ACC112 (cell line): ENCODE results near the gene FTCD.
"Not testable (repeated sequence)": the region's sequence is repeated elsewhere in the genome, so short reads cannot be mapped to it uniquely, and the experiment has no call there.

Source experiments
- H2AFZ ChIP-seq: fragments of 200-600 bp; sonication (generic); one replicate; pipeline ENCODE4 v1.6.0; 2017; ENCODE audit warnings: antibody characterized with exemption, low read length; ENCODE audit not compliant: unreplicated experiment
- H3K27ac ChIP-seq: fragments of 200-600 bp; sonication (generic); 2 replicates; pipeline ENCODE4 v1.5.1; 2014; ENCODE audit warnings: low read depth, mild to moderate bottlenecking, antibody characterized with exemption, low read length, moderate library complexity
- H3K27me3 ChIP-seq: fragments of 200-600 bp; sonication (generic); 2 replicates; pipeline ENCODE4 v1.6.1; 2014; ENCODE audit warnings: mild to moderate bottlenecking, antibody characterized with exemption, low read length, moderate library complexity, mixed read lengths; ENCODE audit not compliant: insufficient read depth
- H3K36me3 ChIP-seq: fragments of 200-600 bp; sonication (generic); 2 replicates; pipeline ENCODE4 v1.6.1; 2016; ENCODE audit warnings: mild to moderate bottlenecking, antibody characterized with exemption, low read length, moderate library complexity, mixed read lengths; ENCODE audit not compliant: insufficient read depth
- H3K4me1 ChIP-seq: fragments of 200-600 bp; sonication (generic); one replicate; pipeline ENCODE4 v1.6.1; 2016; ENCODE audit warnings: low read length, mixed read lengths; ENCODE audit not compliant: insufficient read depth, unreplicated experiment, control insufficient read depth
- H3K4me3 ChIP-seq: fragments of 200-600 bp; sonication (generic); 2 replicates; pipeline ENCODE4 v1.5.1; 2014; ENCODE audit warnings: mild to moderate bottlenecking, low read depth, low read length
- H3K79me2 ChIP-seq: fragments of 200-600 bp; sonication (generic); one replicate; pipeline ENCODE4 v1.6.0; 2016; ENCODE audit warnings: low read length; ENCODE audit not compliant: control insufficient read depth, unreplicated experiment, insufficient read depth

FTCD gene

DNA sequence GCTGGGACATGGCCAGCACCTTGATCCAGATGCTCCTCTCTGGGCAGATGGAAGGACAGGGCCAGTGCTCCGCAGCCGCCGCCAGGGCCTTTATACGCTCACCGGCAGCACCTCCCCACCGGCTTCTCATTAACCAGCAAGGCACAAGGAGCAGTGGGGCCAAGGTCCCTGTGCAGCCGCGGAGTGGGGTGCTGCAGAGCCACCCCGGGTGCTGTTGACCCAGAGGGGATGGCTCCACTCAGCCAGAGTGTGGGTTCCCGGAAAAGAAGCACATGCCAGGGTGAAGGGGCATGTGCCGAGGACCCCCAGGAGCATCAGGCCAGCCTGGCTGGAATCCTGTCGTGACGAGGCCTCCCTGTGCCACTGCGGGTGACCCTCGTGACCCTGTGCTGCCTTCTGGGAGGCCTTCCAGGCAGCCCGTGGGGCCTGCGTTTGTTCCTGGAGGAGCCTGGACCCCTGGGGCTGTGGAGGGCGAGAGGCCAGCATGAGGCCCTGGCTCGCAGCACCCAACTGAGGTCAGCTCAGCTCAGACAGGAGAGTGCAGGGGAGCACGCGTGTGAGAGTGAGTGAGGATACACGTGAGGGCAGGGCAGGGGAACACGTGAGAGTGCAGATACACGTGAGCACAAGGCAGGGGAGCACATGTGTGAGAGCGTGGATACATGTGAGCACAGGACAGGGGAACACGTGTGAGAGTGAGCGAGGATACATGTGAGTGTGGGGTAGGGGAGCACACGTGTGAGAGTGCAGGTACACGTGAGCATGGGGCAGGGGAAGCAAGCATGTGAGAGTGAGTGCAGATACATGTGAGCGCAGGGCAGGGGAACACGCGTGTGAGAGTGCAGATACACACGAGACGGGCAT lies at the start of gene FTCD:
Gene FTCD (minus strand): TSS at position 66 of the 864 bp plus-strand sequence. CDS start 56 bp downstream, at position 10.
- Histone ChIP-seq H3K36me3 (no peaks in the 10 kb centered on the region), H2AFZ (no peak within 1 kb of the TSS), H3K27ac (no peak within 1 kb of the TSS), H3K4me3 (no peak within 1 kb of the TSS), H3K79me2 (no peaks in the 10 kb centered on the region), H3K4me1 (peaks cover 10% of the 10 kb centered on the region), H3K27me3 (no peaks in the 10 kb centered on the region)

- H3K79me2 ChIP-seq = no peaks in the 10 kb centered on the region
- H3K36me3 ChIP-seq = no peaks in the 10 kb centered on the region; the same call in 1 of the 2 replicates
- H3K4me3 ChIP-seq = no peak overlapping the region
- H3K27ac ChIP-seq = no peak overlapping the region
- H3K27me3 ChIP-seq = no peaks in the 10 kb centered on the region
- H3K4me1 ChIP-seq = no peaks in the 10 kb centered on the region
- H2AFZ ChIP-seq = no peak overlapping the region
These were observed 49.8 kb upstream of the FTCD start for GRCh38 chr21:46205166-46205565.

DNA sequence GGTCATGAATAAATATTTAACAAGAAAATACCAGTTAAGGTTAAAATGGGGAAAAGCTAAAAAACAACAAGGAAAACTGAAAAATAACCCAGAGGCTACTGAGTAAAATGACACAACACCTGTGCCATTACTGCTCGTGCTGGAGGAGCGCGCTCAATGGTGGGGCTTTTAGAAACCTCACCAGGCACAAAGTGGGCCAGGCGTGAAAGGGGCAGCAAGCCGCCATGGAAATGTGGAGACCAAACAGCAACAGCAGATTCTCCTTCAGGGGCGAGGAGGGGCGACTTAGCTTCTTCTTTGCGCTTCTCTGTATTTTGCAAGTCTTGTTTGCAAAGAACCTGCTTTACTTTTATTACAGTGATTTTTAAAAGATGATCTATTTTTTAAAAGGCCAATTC lies 47.8 kb upstream of the FTCD start:
- Histone ChIP-seq H3K4me3 (no peak overlapping the region), H3K27ac (no peak overlapping the region), H3K79me2 (no peaks in the 10 kb centered on the region), H3K36me3 (peaks cover 11% of the 10 kb centered on the region), H2AFZ (no peak overlapping the region), H3K4me1 (no peaks in the 10 kb centered on the region), H3K27me3 (no peaks in the 10 kb centered on the region)

DNA sequence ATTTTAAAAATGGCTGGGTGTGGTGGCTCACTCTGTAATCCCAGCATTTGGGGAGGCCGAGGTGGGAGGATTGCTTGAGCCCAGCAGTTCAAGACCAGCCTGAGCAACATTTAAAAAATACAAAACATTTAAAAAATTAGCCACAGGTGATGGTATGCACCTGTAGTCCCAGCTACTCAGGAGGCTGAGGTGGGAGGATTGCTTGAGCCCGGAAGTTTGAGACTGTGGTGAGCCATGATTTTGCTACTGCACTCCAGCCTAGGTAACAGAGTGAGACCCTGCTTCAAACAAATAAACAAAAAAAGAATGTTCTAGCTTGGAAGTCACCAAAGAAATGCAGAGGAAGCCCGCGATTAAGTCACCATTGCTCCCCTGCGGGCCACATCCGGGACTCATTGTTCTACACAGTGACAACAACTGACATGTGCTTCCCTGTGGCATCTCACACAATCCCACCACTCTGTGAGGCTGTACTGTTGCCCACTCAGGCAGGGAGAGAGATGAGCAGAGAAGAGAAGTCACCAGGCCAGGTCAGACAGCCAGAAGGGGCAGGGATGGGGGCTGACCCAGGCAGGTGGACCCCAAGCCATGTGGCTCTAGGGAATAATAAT lies 47.3 kb upstream of the FTCD start:
- peaks cover 11% of the 10 kb centered on the region for H3K36me3 ChIP-seq
- no peaks in the 10 kb centered on the region for H3K27me3 ChIP-seq
- H3K4me1 ChIP-seq = no peaks in the 10 kb centered on the region
- no peak overlapping the region for H2AFZ ChIP-seq
- H3K4me3 ChIP-seq = no peak overlapping the region
- no peak overlapping the region for H3K27ac ChIP-seq
- no peaks in the 10 kb centered on the region for H3K79me2 ChIP-seq

DNA sequence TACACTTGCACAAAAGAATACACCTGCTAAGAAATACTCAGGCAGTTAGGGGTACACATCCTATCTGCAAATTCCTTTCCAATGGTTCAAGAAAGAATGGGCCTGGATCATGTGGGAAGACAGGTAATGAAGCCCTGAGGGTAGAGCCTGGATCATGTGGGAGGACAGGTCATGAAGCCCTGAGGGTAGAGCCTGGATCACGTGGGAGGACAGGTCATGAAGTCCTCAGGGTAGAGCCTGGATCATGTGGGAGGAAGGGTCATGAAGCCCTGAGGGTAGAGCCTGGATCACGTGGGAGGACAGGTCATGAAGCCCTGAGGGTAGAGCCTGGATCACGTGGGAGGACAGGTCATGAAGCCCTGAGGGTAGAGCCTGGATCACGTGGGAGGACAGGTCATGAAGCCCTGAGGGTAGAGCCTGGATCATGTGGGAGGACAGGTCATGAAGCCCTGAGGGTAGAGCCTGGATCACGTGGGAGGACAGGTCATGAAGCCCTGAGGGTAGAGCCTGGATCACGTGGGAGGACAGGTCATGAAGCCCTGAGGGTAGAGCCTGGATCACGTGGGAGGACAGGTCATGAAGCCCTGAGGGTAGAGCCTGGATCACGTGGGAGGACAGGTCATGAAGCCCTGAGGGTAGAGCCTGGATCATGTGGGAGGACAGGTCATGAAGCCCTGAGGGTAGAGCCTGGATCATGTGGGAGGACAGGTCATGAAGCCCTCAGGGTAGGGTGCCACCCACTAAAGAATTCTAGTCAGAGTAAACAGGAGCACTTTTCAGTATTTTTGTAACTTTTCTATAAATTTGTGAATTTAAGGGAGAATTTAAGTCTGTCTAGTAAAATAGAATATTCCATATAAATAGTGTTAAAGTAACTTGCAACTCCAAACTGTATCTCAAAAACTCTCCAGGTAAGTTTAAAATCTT lies 45.8 kb upstream of the FTCD start:
- not testable (repeated sequence) for H2AFZ ChIP-seq, H3K27me3 ChIP-seq, H3K79me2 ChIP-seq, H3K4me1 ChIP-seq, H3K27ac ChIP-seq, H3K4me3 ChIP-seq
- H3K36me3 ChIP-seq = peaks cover 16% of the 10 kb centered on the region

DNA sequence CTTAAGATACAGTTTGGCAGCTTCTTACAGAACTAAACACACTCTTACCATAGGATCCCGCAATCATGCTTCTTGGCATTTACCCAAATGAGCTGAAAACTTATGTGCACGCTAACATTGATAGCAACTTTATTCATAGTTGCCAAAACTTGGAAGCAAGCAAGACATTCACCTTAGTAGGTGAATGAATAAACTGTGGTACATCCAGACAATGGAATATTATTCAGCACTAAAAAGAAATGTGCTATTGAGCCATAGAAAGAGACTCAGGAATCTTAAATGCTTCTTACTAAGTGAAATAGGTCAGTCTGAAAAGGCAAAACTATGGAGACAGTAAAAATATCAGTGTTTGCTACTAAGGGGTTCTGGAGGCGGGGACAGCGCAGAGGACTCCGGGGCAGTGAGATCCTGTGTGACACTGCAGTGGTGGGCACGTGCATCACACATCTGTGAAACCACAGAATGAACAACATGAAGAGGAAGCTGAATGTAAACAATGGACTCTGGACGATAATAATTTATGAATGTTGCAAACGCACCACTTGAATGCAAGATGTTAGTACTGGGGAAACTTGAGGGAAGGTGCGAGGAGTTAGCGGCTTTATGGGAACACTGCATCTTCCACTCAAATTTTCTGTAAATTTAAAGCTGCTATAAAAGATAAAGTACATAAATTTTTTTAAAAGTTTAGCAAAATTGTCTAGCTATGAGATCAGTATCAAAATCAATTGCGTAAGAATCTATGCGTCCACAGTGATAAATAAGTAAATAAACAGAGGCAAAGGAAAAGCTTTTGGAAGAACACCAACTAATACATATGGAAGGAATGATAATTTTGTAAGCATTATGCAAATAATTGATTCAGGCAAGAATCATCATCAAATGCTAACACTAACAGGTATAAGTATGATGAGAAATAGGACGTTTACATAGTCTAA lies 44.3 kb upstream of the FTCD start:
- Histone ChIP-seq H3K36me3 (peaks cover 16% of the 10 kb centered on the region), H3K79me2 (no peaks in the 10 kb centered on the region), H2AFZ (no peak overlapping the region), H3K27ac (no peak overlapping the region), H3K27me3 (no peaks in the 10 kb centered on the region), H3K4me1 (no peaks in the 10 kb centered on the region), H3K4me3 (no peak overlapping the region)

DNA sequence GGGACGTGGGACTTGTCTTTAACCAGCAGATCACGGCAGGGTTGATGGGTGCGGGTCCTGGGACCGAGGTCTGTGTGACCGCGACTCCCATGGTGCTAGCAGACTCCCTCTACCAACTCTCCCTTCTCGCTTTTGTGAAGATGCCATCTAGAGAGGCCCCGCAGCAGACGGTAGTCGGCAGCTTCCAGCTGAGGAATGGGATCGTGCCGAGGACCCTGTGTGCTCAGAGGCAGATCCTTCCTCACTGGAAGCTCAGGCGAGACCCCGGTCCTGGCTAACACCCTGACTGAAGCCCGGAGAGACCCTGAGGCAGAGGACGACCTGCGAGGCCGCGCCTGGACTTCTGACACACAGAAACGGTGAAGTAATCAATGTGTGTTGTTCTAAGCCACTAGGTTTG lies 41.4 kb upstream of the FTCD start:
- no peak overlapping the region for H3K4me3 ChIP-seq
- peaks cover under 1% of the 10 kb centered on the region for H3K4me1 ChIP-seq
- no peak overlapping the region for H3K27ac ChIP-seq
- H3K27me3 ChIP-seq = no peaks in the 10 kb centered on the region
- no peak overlapping the region for H2AFZ ChIP-seq
- no peaks in the 10 kb centered on the region for H3K79me2 ChIP-seq
- H3K36me3 ChIP-seq = peaks cover 27% of the 10 kb centered on the region

DNA sequence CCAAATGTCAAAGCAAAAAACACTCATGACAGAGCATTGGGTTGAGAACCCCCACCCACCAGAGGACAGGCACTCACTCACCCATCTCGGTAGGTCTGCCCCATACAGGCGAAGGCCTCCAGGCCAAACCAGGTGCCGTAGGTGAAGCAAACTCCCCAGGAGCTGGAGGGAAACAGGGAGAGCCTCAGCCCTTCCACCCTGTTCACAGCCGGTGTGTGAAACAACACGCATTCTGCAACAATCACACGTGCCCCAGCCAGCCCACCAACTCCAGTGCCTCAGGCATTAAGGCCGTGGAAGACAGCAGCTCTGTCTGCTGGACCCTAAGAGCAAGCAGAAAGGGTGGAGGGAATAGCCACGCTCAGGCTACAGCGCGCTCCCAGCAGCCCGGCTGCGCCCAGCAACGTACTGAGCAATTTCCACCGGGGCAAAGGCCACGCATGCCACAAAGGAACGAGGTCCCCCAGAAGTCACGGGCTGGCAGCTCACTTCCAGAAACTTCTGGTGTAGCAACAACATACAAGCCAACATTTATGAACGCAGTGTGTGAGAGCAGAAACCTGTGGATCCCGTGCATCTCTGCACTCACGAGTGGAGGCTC lies 40.3 kb upstream of the FTCD start:
- H3K4me3 ChIP-seq = no peak overlapping the region
- no peaks in the 10 kb centered on the region for H3K27me3 ChIP-seq
- peaks cover 10% of the 10 kb centered on the region for H3K4me1 ChIP-seq
- peaks cover 27% of the 10 kb centered on the region for H3K36me3 ChIP-seq
- H2AFZ ChIP-seq = no peak overlapping the region
- no peaks in the 10 kb centered on the region for H3K79me2 ChIP-seq
- H3K27ac ChIP-seq = no peak overlapping the region

DNA sequence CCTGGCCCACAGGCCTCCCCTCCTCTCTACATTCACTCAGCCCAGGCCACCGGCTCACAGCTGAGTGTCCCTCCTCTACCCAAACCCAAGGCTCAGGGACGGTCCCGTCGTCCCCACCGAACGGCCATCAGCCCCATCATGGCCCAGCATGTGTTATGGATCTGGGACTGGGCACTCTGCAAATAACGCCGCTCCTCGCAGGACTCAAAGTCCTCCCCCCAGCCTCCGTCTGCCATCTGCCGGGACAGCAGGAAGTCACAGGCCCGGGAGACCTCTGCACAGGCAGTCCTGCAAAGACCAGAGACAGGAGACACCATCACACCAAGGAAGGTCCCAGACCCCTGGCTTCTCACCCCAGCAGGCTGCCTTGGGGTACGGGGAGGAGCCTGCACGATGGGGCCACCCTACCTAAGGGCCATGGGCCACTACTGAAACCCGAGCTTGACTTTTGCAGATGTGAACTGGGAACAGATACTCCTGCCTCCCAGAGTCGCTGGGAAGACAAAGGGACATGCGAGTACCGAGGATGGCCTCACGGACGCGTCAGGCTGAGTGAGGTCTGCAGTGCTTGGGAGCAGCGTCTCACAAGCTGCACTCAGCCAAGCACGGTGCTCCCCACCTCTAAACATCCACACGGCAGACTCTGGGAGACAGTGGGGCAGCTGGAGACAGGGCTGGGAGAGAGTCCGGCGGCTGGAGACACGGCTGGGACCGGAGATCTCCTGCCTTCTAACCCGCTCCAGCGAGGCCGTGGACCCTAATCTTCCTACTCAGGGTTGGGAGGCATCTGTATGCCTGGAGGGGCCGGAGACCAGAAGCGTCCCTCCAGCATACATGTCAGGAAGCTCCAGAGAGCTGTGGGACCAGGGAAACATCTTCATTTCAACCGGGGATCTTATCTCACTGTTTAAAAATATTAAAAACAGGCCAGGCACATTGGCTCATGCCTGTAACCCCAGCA lies 39.3 kb upstream of the FTCD start:
- H3K36me3 ChIP-seq = peaks cover 26% of the 10 kb centered on the region
- H3K4me3 ChIP-seq = no peak overlapping the region
- H3K27ac ChIP-seq = no peak overlapping the region
- H3K79me2 ChIP-seq = no peaks in the 10 kb centered on the region
- no peak overlapping the region for H2AFZ ChIP-seq
- H3K4me1 ChIP-seq = peaks cover 16% of the 10 kb centered on the region
- H3K27me3 ChIP-seq = no peaks in the 10 kb centered on the region
